ENCODE results near the gene PALB2. TPM values are rescaled to one million over a fixed set of nuclear protein-coding genes. Genes with fewer than 3 reads are reported as not detected.
A peak's percentile ranks its signal among the peaks of the same experiment; 100 is the strongest.

The PALB2 gene
- 14.0 and 33.3 TPM in 2 replicates for total RNA-seq (2014; rRNA removed; shearing (Covaris generic))

DNA sequence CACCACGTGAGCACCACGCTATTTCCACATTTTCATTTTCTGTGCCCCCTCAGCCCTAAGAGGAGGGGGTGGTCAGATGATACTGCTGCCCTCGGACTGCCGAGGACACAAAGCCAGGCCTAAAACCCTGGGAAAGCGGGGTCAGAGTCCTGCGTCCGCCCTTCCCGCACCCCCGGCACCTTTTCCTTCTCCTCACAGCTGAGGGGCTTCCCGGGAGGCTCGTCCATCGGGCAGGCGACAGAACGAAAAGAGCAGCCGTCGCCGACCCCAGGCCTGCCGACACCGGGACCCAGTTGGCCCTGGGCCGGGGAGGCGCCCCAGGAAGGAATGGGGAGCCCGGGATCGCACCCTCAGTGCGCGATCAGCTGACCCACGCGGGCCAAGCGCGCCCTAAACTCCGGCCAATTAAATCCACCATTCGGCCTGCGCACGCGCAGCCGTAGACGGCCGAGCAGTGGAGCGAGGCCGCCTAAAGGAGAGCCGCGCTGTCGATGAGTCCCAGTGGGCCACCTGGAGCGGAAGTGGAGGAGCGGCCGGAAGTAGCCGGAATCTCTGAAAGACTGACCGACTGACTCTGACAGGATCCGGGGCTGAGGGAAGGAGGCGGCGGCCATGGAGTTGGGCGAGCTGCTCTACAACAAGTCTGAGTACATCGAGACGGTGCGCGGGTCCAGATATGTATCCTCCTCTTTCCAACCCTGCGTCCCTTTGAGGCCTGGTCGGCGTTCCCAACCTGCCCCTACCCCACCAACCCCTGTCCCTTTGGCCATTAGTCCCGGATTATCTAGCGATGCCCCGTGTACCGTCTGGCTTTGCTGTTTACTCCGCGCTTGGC lies at the start of gene PALB2, which contains the start of gene DCTN5:
Gene PALB2 (minus strand): TSS at position 380 of the 835 bp plus-strand sequence. CDS start 153 bp downstream, at position 227.
Gene DCTN5 (plus strand): TSS at position 536 of the 835 bp plus-strand sequence. CDS start 77 bp downstream, at position 613.
- peak; percentile 94 for DNase-seq (ENCODE audit: low spot score)
- in situ Hi-C loops (cut with HindIII; ENCODE audit: low sequenced_read_pairs): no loop called here

GRCh38 chr16:23689442-23690187 lies 48.5 kb upstream of the PALB2 start:
- in situ Hi-C loops (cut with HindIII; ENCODE audit: low sequenced_read_pairs): no loop called here
- DNase-seq (ENCODE audit: low spot score): no peak

DNA sequence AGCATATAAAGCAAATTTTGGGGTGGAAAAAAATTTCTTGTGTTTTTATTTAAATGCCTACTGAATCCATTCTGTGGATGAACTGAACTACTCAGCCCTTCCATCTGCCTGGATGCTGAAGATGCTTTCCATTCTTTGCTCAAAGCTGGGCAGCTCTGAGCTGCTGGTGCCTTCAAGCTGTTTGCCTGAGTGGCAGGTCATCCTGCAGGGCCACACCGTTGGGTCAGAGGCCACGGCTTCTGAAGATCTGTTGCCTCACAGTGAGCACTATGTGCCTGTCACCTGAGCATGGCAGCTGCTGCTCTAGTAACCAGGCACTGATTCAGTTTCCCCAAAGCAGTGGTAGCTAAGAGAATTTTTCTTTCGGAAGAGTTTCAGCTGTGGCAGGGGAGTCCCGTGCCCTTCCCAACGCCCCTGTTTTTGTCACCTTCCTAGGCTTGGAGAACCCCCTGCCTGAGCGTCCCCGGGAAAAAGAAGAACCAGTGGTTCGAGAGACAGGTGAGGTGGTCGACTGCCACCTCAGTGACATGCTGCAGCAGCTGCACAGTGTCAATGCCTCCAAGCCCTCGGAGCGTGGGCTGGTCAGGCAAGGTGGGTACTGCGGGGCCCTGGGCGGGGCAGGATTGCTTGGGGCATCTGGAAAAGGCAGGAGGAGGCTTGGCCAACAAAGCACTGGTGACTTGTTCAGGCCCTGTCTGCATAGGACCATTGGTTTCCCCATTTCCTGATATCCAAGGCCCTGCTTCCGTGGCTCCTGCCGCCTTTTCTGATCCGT lies 46.1 kb upstream of the PALB2 start:
- no peak for DNase-seq (ENCODE audit: low spot score)
- in situ Hi-C loops (cut with HindIII; ENCODE audit: low sequenced_read_pairs): no loop called here

GRCh38 chr16:23683487-23683886 lies 42.4 kb upstream of the PALB2 start:
- in situ Hi-C loops (cut with HindIII; ENCODE audit: low sequenced_read_pairs): no loop called here
- no peak for DNase-seq (ENCODE audit: low spot score)

- no peak for DNase-seq (ENCODE audit: low spot score)
- in situ Hi-C loops (cut with HindIII; ENCODE audit: low sequenced_read_pairs): no loop called here
Observed at GRCh38 chr16:23682181-23682580, 41.1 kb upstream of the PALB2 start.

DNA sequence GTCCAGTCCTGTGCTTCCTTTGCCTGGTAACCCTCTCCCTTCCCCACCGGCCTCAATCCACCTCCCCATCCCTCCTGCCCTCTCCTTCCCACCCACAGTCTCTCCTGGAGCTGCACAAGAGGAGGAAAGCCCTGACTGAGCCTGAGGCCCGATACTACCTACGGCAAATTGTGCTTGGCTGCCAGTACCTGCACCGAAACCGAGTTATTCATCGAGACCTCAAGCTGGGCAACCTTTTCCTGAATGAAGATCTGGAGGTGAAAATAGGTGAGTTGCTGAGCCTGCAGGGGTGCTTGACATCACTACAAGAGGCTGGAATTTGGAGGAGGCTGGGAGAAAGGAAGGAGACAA lies 38.9 kb upstream of the PALB2 start:
- no peak for DNase-seq (ENCODE audit: low spot score)
- in situ Hi-C loops (cut with HindIII; ENCODE audit: low sequenced_read_pairs): no loop called here

GRCh38 chr16:23679274-23679985 lies 38.3 kb upstream of the PALB2 start:
- no peak for DNase-seq (ENCODE audit: low spot score)
- in situ Hi-C loops (cut with HindIII; ENCODE audit: low sequenced_read_pairs): no loop called here

- in situ Hi-C loops (cut with HindIII; ENCODE audit: low sequenced_read_pairs): no loop called here
- DNase-seq (ENCODE audit: low spot score): peak; percentile 79
Observed at GRCh38 chr16:23678430-23679273, 37.5 kb upstream of the PALB2 start, which contains the start of gene PLK1. Gene PLK1 (plus strand): TSS chr16:23678889. CDS start chr16:23678933, 44 bp downstream.

DNA sequence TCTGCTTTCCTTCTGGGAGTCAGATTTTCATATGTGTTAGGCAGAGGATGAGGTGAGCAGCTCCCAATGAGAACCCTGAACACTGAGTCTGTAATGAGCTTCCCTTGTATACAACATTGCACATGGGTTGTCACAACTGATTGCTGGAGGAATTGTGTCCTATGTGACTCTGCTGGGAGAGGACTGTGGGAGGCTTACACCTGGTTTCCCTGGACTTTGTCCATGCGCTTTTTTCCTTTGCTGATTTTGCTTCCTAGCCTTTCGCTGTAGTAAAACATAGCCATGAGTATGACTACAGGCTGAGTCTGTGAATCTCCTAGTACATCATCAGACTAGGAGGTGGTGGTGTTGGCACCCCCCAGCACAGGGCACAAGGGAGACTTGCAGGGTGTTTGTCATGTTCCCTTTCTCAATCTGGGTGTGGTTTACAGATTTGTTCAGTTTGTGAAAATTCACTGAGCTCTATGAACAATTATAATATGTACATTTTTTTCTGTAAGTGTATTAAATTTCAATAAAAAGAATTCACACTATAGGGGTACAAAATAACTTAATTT lies 35.9 kb upstream of the PALB2 start:
- in situ Hi-C loops (cut with HindIII; ENCODE audit: low sequenced_read_pairs): no loop called here
- DNase-seq (ENCODE audit: low spot score): no peak

DNA sequence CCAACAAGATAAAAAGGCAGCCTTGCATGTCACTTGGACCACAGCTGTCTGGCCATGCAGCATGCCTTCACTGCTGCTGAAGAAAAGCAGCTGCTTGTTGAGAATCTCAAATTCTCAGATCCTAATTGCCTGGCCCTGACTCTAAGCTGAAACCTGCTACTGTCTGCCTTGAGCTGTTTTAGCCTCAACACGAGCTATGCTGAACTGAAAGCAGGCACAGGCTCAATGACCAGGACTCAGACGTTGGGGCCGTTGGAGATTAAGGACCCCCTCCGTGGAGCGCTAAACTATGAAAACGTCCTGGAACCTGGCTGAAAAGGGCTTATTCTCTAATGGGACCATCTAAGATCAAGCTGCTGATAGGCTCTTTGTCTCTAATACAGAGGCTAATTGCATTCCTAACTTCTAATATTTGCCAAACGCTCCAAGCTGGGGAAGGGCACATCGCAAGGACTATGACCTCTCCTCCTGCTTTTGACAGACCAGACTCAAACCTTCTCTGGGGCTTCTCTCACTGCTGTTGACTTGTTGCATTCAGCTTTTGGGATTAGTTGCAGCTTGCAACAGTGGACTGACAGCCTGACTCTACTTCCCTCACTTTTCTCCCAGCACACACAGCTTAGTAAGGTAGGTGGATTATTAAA lies 33.0 kb upstream of the PALB2 start:
- DNase-seq (ENCODE audit: low spot score): no peak
- in situ Hi-C loops (cut with HindIII; ENCODE audit: low sequenced_read_pairs): no loop called here

- DNase-seq (ENCODE audit: low spot score): no peak
- in situ Hi-C loops (cut with HindIII; ENCODE audit: low sequenced_read_pairs): no loop called here
Observed at GRCh38 chr16:23670137-23670776, 29.1 kb upstream of the PALB2 start.

GRCh38 chr16:23668873-23669272 lies 27.8 kb upstream of the PALB2 start:
- in situ Hi-C loops (cut with HindIII; ENCODE audit: low sequenced_read_pairs): no loop called here
- peak; percentile 24 for DNase-seq (ENCODE audit: low spot score)

- in situ Hi-C loops (cut with HindIII; ENCODE audit: low sequenced_read_pairs): no loop called here
Observed at GRCh38 chr16:23668225-23668624, 27.1 kb upstream of the PALB2 start.

GRCh38 chr16:23667355-23667659 lies 26.2 kb upstream of the PALB2 start:
- in situ Hi-C loops (cut with HindIII; ENCODE audit: low sequenced_read_pairs): no loop called here
- DNase-seq (ENCODE audit: low spot score): no peak

More at GRCh38 chr16:23668225-23668624, 27.1 kb upstream of the PALB2 start:
- no peak for DNase-seq (ENCODE audit: low spot score)

GRCh38 chr16:23666571-23667354 lies 25.7 kb upstream of the PALB2 start:
- in situ Hi-C loops (cut with HindIII; ENCODE audit: low sequenced_read_pairs): no loop called here
- DNase-seq (ENCODE audit: low spot score): no peak

DNA sequence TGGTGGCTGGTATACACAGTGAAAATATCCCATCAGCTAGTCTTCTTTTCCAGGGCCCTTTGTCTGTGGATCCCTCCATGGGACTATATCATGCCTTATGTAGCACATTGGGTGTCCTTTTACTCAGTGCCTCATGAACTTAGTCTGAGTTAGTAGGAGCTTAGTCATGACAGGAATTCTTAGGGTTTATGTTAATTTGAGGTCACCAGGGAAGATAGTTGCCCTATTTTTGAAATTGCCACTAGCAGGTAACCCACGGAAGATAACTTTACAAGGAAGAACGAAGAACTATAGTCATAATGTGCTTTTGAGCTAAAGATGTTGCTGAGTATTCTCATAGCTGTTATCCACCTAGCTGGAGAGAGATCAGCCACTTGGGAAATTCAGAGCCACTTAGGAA lies 22.8 kb upstream of the PALB2 start:
- in situ Hi-C loops (cut with HindIII; ENCODE audit: low sequenced_read_pairs): no loop called here
- no peak for DNase-seq (ENCODE audit: low spot score)
